IPS DF 4.7 (cell line): Measurements from ENCODE around the gene TEX26.

Experiments used
- DNase-seq: peaks from one replicate; pipeline ENCODE4 v3.0.0-alpha.2; 2013; ENCODE audit warnings: low spot score; ENCODE audit errors: extremely low read depth

The TEX26 gene

DNA sequence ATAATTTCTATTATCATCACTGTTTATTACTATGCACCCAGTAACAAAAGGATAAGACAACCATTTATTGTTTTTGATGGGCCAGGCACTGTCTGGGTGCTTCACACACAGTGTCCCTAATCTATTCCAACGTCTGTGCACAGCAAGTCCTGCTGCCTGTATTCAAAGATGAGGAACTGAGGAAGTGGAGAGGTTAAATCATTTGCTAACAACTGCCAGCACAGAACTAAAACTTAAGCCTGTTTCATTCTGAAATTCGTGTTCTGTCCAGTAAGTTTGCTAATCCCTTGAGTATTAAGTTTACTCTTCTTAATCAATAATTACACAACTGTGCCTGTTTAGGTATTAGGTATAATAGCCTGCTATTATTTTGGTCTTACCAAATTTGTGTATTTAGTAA is 41.9 kb downstream of the TEX26 start:
- DNase-seq, result no peak

DNA sequence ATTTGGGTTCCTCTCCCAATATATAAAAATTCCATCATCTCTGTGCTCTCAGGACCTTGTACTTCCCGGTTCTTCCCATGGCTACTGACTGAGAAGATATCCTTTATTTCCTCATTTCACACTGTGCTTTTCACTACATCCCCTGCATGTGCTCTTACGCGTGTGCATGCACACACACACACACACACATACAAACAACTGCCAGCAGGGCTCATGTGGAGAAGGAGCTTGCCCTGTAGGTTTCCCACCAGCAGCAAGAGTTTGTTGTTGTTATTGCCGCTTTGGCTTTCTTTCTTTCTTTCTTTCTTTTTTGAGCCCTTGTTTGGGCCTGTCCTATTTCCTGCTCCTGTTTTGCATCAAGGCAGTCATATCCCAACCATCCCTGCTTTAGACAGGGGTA is 43.6 kb downstream of the TEX26 start:
- no peak for DNase-seq

DNA sequence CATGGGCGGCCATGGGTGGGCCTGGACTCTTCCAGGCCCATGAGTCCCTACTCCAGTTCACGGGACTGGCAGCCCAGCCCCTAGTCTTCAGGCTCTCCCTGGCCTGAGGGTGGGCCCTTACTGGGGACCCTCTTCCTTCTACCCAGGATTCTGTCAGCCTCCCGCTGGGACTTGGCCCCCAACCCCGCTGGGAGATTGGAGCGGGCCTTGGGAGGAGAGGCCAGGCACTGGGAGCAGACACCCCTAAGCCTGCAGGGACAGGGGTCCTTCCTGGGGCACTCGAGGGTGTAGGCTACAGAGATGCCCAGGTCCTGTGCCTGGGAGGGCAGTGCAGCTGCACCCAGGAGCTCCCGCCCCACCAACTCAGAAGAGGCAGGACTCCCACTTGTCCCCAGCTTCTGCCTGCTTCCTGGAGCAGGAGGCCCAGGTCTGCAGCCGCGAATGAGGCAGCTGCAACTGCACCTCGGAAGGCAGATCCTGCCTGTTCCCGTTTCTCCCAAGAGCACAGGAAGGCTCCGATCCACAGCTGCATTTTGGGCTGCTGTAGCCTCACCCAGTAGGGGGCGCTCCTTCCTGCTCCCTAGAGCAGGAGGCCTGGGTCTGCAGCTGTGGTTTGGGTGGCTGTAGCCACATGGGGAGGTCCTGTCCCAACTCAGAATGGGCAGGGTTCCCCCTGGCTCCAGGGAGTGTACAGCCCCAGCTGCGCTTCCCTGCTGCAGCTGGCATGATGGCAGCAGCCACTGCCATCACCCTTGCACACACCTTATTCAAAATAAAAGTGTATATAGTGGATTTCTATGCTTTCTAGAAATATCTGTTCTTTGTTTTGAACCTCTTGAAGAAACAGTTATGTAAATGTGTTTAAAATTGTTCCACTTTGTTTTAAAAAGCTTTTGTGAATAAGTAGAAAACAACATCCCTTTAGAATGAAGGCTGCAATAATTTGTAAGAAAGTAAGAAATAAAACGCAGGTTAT is 46.8 kb downstream of the TEX26 start:
- peak; percentile 69 for DNase-seq

DNA sequence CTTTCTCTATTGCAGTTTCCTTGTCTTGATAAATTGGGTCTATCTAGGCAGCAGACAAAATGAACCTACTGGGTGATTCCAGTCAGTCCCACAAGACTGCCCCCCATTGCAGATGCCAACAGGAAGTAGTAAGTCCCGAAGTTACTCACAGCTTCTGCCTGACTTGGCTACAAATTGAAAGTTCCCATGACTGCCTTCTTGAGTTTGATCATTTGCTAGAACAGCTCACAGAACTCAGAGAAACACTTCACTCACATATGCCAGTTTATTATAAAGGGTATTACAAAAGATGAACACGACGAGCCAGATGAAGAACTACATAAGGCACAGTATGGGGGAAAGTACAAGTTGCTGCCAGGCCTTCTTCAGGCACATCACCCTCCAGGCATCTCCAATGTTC is 50.0 kb downstream of the TEX26 start:
- DNase-seq, result no peak

DNA sequence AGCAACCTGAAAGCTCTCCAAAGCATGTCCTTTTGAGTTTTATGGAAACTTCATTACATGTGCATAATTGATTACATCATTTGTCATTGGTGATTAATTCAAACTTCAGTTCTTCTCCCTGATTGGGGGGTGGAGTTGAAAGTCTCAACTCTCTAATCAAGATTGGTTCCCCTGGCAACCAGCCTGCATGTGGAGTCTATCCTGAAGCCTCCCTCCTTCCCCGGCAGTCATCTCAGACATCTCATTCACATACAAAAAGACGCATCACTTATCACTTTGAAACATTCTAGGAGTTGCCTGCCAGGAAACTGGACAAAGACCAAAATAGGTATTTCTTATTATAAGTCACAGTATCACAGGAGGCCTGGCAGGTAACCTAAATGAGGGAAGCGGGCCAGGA is 50.5 kb downstream of the TEX26 start:
- DNase-seq, result no peak

DNA sequence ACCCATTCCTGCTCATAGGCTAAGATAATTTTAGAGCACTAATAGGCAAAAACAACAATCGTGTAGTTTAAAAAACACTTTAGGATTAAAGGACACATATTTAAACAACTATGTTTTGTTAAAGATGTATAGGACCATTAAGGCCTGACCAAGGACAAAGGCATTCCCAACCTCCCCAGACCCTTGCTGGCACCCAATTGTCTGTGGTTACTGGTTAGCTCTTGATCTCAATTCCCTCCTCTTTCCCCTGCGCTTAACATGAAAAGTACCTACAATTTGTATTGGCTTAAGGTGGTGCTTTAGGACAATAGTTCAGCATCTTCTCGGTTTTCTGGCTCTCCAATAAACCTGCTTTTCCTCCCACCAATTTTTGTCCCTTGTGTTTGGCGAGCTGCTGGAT is 51.0 kb downstream of the TEX26 start:
- no peak for DNase-seq

DNA sequence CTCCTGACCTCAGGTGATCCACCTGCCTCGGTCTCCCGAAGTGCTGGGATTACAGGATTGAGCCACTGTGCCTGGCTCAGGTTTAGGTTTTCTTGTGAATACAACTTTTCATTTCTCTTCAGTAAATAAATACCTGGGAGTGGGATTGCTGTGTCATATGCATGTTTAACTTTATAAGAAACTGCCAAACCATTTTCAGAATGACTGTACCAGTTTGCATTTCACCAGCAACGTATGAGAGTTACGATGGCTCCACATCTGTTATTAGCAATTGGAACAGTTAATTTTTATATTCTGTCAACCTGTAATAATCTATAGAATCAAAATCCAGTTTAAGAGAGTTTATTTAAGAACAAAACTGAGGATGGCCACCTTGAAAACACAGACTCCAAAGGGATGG is 52.2 kb downstream of the TEX26 start:
- no peak for DNase-seq

DNA sequence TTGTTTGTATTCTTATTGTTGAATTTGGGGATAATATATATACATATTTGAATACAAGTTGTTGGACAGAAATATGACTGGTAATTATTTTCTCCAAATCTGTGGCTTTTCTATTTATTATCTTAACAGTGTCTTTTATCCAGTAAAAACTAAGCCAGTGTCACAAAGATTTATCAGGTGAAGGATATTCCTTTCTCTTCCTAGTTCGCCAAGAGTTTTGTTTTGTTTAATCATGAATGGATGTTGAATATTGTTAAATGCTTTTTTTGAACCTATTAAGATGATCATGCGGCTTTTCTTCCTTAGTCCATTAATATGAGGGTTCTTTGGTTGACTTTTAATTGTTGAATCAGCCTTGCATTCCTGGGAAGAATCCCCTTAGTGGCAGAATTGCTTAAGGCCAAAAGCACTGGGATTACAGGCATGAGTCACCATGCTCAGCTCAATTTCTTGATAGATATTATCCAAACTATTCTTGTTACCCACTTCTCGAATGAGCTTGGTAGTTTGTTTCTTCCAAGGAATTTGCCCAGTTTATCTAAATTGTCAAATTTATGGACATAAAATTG is 53.3 kb downstream of the TEX26 start:
- DNase-seq, result no peak

DNA sequence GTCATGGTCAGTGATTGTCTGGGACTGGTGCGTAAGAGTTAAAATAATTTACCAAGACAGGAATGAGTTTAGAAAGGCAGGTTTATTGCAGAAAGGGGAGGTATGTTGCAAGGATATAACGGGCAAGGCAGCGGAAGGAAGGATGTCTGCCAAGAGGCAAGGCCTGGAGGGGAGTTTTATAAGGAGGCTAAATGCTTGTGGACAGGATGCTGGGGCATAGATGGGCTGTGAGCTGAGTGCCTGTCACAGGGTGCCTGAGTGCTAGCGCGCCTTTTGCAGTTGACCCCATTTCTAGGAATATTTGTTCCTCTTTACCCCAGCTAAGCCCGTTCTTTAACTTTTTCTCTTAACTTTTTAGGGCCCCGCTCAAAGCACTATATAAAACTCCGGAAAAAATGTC is 58.7 kb downstream of the TEX26 start:
- DNase-seq, result no peak

DNA sequence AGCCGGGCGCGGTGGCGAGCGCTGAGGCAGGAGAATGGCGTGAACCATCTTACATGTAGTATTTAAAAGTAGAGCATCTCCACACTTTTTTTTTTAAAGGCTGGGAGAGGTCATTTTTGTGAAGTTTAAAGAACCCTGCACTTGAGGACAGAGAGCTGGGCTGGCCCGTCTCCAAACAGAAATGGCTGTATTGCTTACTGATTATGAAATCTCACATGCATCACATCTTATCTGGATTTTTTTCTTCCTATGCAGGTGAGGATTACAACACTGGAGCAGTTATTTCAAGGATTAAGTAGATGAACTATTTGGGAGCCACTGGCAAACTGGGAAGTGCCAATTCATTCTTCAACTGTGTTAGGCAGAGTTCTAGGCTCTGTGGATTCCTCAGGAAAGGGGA is 59.5 kb downstream of the TEX26 start:
- DNase-seq, result no peak

DNA sequence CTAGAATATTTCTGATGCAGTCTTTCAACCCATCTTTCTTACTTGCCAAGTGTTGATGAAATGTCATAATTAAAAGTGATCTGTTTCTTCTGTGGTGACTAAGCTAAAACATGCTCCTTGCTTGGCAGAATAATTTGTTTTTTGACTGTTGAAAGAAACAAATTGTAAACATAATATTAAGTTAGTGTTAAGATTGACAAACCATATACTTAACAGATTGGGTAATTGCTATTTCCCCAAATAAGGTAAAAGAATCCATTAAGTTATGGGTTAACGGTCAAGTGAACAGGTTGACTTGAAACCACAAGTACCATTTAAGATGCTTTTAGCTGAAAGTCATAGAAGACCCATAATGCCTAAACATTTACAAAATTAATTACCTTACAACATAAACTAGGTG is 62.9 kb downstream of the TEX26 start:
- no peak for DNase-seq

DNA sequence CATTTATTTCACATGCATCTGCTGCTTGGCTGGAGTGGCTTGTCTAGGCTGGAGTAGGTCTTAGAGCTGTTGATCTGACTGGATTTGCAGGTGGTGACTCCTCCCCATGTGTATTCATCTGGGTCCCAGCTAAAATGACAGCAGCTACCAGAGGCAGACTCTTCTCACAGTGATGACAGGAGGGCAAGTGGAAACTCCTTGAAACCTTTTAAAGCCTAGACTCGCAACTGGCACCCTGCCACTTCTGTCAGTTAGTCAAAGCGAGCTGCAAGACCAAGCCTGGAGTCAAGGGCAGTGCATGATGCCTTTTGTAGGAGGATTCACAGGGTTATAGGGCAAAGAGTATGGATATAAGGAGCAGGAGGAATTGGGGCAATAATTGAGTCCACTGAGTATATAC is 65.2 kb downstream of the TEX26 start:
- DNase-seq, result no peak

DNA sequence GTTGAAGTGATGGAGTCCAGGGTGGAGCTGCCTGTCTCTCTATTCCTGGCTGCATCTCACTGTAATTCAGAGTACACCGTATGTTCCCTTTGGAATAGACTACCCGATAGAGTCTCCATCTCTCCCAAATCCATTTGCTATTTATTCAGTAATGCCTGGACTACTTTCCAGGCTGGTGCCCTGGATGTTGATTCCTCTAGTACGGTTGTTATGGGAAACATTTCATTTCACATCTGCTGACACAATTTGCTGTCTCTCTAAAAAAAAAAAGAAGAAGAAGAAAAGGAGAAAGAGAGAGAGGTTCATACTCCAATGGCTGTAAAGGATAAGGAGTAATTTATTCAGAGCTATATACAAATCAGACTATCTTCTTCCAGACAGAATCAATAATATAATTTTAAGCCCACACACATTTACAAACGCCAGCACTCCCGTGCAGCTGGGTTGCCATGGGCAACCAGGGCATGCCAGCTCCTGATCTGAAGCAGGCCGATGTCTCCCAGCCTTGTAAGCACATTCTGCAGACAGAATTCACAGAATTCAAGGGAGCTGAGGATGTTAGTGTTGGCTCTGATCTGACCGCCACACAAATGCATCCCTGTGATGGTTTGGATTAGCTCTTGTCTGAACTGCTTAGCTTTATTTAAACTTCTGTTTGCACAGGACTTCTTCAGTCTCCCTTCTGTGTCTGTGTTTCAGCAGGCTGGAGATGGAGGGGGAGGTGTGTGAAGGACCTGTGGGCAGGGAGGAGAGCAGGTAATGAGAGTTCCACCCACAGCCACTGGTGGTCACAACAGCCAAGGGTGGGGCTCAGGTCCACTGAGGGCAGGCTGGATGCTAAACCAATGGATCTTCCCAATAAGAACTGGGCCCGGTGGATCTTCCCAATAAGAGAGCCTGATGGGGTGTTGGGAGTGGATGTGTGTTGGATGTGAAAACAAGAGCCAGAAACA is 66.0 kb downstream of the TEX26 start:
- no peak for DNase-seq

DNA sequence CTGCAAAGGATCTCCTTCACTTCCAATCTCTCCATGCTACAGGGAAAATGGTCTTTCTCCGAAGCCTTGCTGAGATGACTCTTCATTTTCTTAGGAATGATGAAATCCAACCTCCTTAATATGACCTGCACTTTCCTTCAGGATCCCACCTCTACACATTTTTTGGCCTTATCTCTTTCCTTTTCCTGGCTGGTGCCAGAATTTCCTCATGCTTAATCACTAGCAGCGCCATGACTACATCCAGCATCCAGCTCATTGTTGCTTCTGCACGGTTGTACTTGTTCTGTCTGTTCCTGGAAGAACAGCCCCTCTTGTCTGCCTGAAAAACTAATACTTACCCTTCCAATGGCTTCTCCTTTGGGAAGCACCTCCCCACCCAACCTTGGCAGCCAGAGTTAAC is 68.4 kb downstream of the TEX26 start:
- DNase-seq, result no peak

DNA sequence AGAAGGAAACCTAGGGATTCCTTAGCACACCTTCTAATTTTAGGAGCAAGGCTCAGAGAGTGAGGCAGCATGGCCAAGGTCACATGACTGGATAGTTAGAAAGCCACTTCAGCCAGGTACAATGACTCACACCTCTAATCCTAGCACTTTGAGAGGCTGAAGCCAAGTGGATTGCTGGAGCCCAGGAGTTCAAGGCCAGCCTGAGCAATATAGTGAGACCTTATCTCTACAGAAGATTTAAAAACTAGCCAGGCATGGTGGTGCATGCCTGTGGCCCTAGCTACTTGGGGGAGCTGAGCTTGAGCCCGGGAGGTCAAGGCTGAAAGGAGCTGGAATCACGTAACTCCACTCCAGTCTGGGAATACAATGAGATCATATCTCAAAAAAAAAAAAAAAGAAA is 69.2 kb downstream of the TEX26 start:
- no peak for DNase-seq

DNA sequence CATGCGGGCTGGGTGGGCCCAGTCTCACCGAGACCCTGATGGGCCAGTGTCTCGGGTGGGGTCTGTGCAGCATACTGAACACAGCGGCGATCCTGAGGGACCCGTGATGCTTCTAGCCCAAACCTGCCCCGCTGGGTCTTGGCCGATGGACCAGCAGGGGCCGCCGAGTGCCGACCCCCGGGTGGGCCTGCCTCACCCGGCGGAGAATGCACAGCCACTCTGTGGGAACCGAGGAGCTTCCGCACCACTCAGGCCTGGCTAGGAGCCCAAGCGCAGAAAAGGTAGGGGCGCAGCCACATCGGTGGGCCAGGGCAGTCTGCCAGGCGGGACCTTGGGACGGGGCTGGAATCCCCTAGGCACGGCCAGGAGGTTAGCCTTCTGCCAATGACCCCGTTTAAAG is 72.6 kb downstream of the TEX26 start:
- no peak for DNase-seq

DNA sequence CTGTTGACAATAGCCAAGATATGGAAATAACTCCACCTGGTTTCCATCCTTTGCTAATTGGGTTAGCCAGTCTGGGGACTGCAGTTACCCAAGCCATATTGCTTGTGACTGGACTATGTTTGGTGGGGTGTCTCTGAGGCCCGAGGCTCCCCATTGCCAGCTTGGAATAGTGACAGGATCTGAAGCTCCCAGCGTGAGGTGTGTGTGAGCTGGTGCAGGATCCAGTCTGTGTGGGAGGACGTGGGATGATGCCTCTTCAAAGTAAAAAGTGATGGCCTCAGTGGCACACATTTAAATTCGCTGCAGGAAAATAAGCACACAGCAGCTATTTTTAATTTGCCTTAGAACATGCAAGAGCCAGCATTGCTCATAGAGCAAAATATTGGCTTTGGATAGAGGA is 75.0 kb downstream of the TEX26 start:
- DNase-seq, result no peak

DNA sequence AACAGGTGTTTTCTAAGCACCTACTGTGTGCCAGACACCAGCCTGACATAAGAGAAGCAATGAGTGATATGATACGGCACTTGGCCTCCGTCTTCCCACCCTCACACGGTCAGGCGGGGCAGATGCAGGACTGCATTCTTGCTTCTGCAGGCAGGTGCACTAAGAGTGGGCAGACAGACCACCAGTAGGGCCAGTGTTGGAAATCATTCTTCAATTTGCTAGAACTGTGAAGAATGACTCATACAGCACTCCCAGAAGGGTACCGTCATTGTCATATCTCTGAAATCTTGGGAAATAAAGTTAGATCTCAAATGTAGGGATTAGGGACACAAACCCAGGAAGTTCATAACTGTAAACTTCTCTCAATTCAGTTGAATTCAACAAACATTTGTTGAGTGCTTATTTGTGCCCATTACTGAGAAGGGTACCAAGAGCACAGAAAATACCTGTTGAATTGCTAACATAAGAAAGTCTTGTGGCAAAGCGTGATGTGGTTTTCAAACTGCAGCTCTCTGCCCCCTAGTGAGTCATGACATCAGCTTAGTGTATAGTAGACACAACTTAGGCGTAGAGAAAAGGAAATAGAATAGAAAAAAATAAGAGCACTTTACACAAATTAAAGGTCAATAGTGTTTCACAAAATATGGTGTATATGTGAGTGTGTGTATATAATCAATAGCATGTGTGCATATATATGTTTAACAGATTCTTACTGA is 76.1 kb downstream of the TEX26 start:
- DNase-seq, result no peak

DNA sequence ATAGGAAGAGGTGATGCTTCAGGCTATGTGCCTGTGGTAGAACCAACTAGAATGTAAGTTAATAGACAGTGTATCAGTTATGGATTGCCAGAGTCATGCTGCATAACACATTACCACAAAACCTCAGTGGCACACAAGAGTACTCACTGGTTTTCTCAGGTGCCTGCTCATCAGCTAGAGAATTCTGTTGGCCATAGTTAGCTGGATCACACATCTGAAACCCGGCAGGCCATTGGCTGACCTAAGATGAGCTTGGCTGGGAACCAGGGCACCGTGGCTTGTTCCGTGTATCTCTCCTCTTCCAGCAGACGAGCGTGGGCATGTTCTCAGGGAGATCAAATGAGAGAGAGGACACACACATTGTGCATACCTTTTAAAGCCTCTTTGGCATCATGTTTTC is 76.7 kb downstream of the TEX26 start:
- no peak for DNase-seq

DNA sequence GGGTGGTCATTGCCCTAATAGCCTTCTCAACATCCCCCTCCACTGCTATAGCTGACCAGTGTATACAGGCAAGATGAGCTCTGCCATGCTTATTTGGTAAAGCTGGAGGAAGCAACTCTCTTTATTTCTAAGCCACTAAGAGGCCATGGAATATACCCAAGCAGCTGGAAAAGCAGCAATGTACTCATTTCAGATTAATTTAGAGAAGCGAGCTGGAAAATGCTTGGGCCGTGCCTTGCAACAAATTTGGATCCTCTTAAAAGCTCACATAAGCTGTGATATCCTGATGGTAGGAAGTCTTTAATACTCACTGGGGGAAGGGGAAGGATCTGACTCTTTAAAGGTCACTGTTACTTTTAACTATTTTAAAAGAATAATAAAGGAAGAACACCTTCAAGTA is 77.8 kb downstream of the TEX26 start:
- no peak for DNase-seq

DNA sequence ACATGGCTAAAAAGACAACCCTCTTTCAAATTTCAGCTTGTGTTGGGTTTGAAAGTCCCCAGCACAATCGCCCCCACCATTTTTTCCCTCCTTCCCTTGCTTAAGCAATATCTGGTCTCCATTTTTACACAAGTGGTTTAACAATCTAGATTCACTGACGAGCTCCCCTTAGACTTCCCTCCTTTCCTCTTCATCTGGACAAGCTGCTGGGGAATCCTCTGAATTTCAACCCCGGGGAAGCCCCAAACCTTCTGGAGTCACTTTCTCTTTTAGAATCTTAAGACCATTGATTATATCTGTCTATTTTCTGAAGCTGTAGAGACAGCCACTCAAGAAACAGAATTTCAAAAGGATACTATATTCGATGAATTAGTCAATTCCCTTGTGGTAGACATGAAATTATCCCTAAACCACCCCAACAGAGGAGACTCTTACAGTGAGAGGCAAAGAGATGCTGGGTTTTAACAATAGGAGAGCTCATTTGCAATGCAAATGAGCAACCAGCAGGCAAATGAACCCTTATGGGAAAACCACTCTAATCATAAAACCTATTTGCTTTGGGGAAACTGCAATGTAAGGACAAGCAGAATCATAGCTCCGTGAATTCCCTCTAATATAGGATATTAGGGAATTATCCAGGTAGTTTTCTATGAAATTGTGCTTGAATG is 78.9 kb downstream of the TEX26 start:
- no peak for DNase-seq
